Colonic mucosa (tissue), 4 donors: ENCODE results near the gene CTAG1A. TPM values are rescaled to one million over a fixed set of nuclear protein-coding genes. Genes with fewer than 3 reads are reported as not detected.
"Not testable (repeated sequence)": the region's sequence is repeated elsewhere in the genome, so short reads cannot be mapped to it uniquely, and the experiment has no call there.

Source experiments
- DNase-seq: peaks from one replicate; pipeline ENCODE4 v3.0.0-alpha.2; 2020
- H3K27ac ChIP-seq: fragments of 200-600 bp; one replicate; pipeline ENCODE4 v1.8.0; 2021
- H3K27me3 ChIP-seq: fragments of 200-600 bp; one replicate; pipeline ENCODE4 v1.8.0; 2021
- H3K36me3 ChIP-seq: fragments of 200-600 bp; one replicate; pipeline ENCODE4 v1.8.0; 2021
- H3K4me1 ChIP-seq: fragments of 200-600 bp; one replicate; pipeline ENCODE4 v1.8.0; 2021; ENCODE audit warnings: mild to moderate bottlenecking
- H3K4me3 ChIP-seq: fragments of 200-600 bp; one replicate; pipeline ENCODE4 v1.8.0; 2021
- H3K9ac ChIP-seq, 2 donors: one replicate each; pipeline ENCODE4 v1.7.0; 2013; ENCODE audit warnings: control low read depth in 2 of 2, low read depth in 2 of 2, low read length in 2 of 2
- H3K9me3 ChIP-seq: fragments of 200-600 bp; one replicate; pipeline ENCODE4 v1.8.0; 2021
- intact Hi-C: fragments of 100-400 bp; cut with DNase I; formaldehyde crosslinking; loops from one replicate; pipeline ENCODE4 v1.14.1; 2022
- total RNA-seq, 2 donors: library from RNA; stranded (reverse); fragmentation: NEBNext Ultra II Directional in 1 of 2; extraction: Animal tissue kit (Norgen Biotek cat#: 25700) in 1 of 2; gene quantifications; one replicate each; pipeline ENCODE4 v1.2.1, GENCODE V29; 2021
- donor health status: healthy.
- donor health status: DM: no; HTN: no; CAD: no.
- donor health status: DM: no; HTN: no; CAD: no.

CTAG1A gene
- total RNA-seq, 2 donors from 2014 or later, result not detected

DNA sequence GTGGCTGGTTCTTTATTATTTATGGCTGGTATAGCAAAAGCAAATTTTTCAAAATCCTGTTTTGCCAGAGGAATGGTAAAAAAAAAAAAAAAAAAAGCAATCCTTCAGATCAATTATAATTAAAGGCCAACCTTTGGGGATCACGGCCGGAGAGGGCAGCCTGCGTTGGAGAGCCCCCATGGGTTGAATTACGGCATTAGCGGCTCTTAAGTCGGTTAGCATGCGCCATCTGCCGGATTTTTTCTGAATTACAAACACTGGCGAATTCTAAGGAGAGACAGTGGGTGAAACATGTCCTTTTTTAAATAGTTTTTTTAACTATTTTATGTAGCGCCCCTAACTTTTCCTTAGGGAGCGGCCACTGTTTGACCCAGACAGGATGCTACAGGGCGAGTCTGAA is 28.7 kb downstream of the CTAG1A start:
- H3K27me3 ChIP-seq, H3K4me1 ChIP-seq, DNase-seq, intact Hi-C loops, H3K9ac ChIP-seq, H3K36me3 ChIP-seq, H3K27ac ChIP-seq, H3K9me3 ChIP-seq, H3K4me3 ChIP-seq: not testable (repeated sequence)

DNA sequence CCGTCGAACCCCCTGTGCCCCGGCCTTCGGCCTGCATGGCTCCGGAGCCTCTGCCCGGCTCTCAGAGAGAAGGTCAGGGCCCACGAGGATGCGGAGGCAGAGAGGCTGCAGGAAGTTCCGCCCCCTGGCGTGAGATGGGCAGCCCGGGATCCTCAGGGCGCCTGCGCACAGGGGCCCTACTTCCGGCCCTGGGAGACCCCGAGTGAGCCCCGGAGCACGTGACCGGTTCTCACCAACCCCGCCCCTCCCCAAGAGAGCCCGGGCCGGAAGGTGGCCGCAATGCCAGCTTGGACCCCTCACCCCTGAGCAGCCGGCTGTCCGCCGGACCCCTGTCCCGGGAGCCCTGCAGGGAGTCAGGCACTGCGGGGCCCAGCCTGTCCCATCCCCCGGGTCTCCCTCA is 34.2 kb downstream of the CTAG1A start, which contains the start of gene CTAG1B:
Gene CTAG1B (minus strand): TSS at position 101 of the 400 bp plus-strand sequence. CDS start 64 bp downstream, at position 37.
- intact Hi-C loops, DNase-seq, H3K4me3 ChIP-seq, H3K4me1 ChIP-seq, H3K9ac ChIP-seq, H3K9me3 ChIP-seq, H3K27ac ChIP-seq, H3K36me3 ChIP-seq, H3K27me3 ChIP-seq: not testable (repeated sequence)

DNA sequence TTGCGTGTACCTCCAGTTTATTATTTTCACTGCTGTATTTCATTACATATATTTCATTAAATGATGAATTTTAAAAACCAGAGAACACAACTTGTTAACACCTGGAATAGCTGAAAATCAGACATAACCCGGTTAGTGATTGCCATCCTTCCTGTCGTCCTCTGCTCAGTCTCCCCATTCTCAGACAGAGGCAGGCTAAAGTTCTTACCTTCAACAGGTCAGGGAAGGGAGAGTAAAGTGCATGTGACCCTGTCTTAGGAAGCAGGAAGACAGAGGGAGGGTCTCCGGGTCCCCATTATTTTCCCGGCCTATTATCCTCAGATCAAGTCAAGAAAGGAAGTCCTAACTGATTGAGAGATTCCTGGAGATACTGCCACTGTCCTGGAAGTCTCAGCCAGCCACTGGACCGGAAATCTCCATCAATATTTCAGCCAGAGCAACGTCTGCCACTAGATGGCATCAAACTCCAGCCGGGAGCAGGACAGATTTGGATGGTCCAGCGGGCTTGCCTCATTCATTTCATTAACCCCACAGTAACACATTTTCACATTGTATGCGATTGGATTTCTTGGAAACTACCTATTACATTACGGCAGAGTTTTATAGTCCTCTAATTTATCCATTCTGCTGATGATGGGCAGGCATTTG is 36.0 kb downstream of the CTAG1A start:
- H3K27ac ChIP-seq, H3K36me3 ChIP-seq, H3K27me3 ChIP-seq, intact Hi-C loops, H3K4me1 ChIP-seq, DNase-seq, H3K4me3 ChIP-seq, H3K9ac ChIP-seq, H3K9me3 ChIP-seq: not testable (repeated sequence)

DNA sequence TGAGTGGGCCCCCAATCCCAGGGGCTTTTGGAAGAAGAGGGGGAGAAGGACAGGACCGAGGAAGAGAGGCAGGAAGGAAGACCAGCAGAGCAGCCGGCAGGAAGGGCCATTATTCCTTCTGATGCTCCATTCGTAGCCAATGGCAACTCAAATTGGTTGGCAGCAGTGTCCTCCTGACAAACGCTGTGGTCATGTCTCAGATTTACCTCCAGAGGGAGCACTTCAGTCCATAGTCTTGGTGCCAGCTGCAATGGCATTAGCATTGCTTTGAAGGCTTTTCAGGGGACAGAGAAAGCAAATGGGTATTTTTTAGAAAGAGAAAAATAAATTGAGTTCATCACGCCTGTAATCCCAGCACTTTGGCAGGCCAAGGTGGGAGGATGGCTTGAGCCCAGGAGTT is 44.0 kb downstream of the CTAG1A start:
- DNase-seq, intact Hi-C loops, H3K9ac ChIP-seq, H3K27ac ChIP-seq, H3K4me1 ChIP-seq, H3K36me3 ChIP-seq, H3K27me3 ChIP-seq, H3K9me3 ChIP-seq, H3K4me3 ChIP-seq: not testable (repeated sequence)

DNA sequence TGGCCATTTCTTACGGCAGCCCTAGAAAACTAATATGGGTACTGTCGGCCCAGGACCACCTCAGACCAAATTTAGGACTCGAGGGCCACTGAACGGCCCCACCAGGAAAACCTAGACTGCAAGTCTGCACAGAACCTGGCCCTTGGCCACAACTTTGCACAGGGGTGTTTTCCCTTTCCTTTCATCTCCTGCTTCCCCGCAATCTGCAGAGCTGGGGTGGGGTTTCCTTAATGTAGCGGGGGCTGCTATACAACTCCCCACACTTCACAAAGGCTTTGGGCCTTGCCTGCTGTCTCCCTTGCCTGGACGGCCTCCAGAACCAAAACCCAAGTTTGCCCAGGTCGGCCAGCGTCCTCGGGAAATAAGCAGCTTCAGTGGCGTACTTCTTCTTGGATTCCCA is 46.0 kb downstream of the CTAG1A start:
- DNase-seq, intact Hi-C loops, H3K4me3 ChIP-seq, H3K9ac ChIP-seq, H3K27me3 ChIP-seq, H3K9me3 ChIP-seq, H3K4me1 ChIP-seq, H3K27ac ChIP-seq, H3K36me3 ChIP-seq: not testable (repeated sequence)

DNA sequence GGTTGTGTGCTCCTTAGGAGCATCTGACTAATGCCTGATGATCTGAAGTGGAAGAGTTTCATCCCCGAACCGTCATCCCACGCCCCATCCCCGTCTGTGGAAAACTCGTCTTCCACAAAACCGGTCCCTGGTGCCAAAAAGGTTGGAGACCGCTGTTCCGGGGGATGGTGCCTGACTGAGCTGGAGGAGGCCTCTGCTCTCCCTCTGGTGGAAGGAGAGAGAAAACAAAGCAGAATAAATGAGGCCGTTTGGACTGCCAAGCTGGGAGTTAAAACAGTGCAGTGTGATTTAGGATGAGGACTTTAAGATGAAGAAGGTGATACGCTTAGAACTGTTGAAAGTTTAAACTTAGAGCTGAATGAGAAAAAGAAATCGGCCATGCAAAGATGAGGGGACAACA is 48.7 kb downstream of the CTAG1A start:
- H3K9me3 ChIP-seq, intact Hi-C loops, H3K27ac ChIP-seq, H3K27me3 ChIP-seq, H3K4me3 ChIP-seq, DNase-seq, H3K4me1 ChIP-seq, H3K9ac ChIP-seq, H3K36me3 ChIP-seq: not testable (repeated sequence)

Other genes starting within 250 kb of the CTAG1A start
- gene FLNA, start 210.5 kb upstream of the CTAG1A start, total RNA-seq, result 100 to 1,000 TPM; 124 to 773 TPM
- 10 to 100 TPM; 44.4 to 49.1 TPM for gene EMD, start 205.8 kb upstream of the CTAG1A start, total RNA-seq
- gene RPL10, start 186.8 kb upstream of the CTAG1A start, total RNA-seq, result 1,000 to 10,000 TPM; 1,915 to 2,641 TPM
- gene DNASE1L1, start 175.9 kb upstream of the CTAG1A start, total RNA-seq, result 10 to 100 TPM; 19.1 to 29.2 TPM
- gene TAFAZZIN, start 173.6 kb upstream of the CTAG1A start, total RNA-seq, result 10 to 100 TPM; 33.2 to 54.5 TPM
- gene ATP6AP1, start 156.5 kb upstream of the CTAG1A start, total RNA-seq, result 10 to 100 TPM; 86.3 to 96.9 TPM
- 10 to 100 TPM; 63.0 to 83.0 TPM for gene GDI1, start 148.0 kb upstream of the CTAG1A start, total RNA-seq
- gene FAM50A, start 141.0 kb upstream of the CTAG1A start, total RNA-seq, result 10 to 100 TPM; 41.9 to 60.1 TPM
- 10 to 100 TPM; 37.7 to 43.9 TPM for gene PLXNA3, start 126.9 kb upstream of the CTAG1A start, total RNA-seq
- gene LAGE3, start 105.9 kb upstream of the CTAG1A start, total RNA-seq, result 10 to 100 TPM; 10.0 to 35.3 TPM
- gene UBL4A, start 98.5 kb upstream of the CTAG1A start, total RNA-seq, result 10 to 100 TPM; 24.7 to 40.9 TPM
- gene SLC10A3, start 94.5 kb upstream of the CTAG1A start, total RNA-seq, result 10 to 100 TPM; 23.0 to 24.5 TPM
- gene FAM3A, start 68.9 kb upstream of the CTAG1A start, total RNA-seq, result 10 to 100 TPM; 63.1 to 71.1 TPM
- gene G6PD, start 38.3 kb upstream of the CTAG1A start, total RNA-seq, result 10 to 100 TPM; 41.0 to 48.6 TPM
- gene IKBKG, start 37.5 kb upstream of the CTAG1A start, total RNA-seq, result 10 to 100 TPM; 20.6 to 28.4 TPM
- gene CTAG1B, start 34.1 kb downstream of the CTAG1A start, total RNA-seq, result not detected
- gene CTAG2, start 68.4 kb downstream of the CTAG1A start, total RNA-seq, result not detected
- gene GAB3, start 165.9 kb downstream of the CTAG1A start, total RNA-seq, result 1 to 10 TPM; 1.2 to 1.4 TPM
- gene DKC1, start 177.7 kb downstream of the CTAG1A start, total RNA-seq, result 10 to 100 TPM; 28.5 to 55.0 TPM
- gene MPP1, start 220.4 kb downstream of the CTAG1A start, total RNA-seq, result 10 to 100 TPM; 13.0 to 24.3 TPM
- gene SMIM9, start 249.5 kb downstream of the CTAG1A start, total RNA-seq, result not detected